Mesendoderm (in vitro differentiated cells): ENCODE data around the gene PHACTR1.

ENCODE experiments used
- DNase-seq: peaks from one replicate; pipeline ENCODE4 v3.0.0; 2013
- H2AK5ac ChIP-seq: 2 replicates; pipeline ENCODE4 v1.6.1; 2013; ENCODE audit warnings: low read length, inconsistent platforms
- H2BK120ac ChIP-seq: 2 replicates; pipeline ENCODE4 v1.6.1; 2013; ENCODE audit warnings: low read depth, mild to moderate bottlenecking, low read length, moderate library complexity, mixed read lengths
- H2BK15ac ChIP-seq: replicated peaks from 2 replicates; pipeline ENCODE4 v1.6.1; 2013; ENCODE audit warnings: low read depth, mild to moderate bottlenecking, moderate library complexity
- H2BK5ac ChIP-seq: 2 replicates; pipeline ENCODE4 v1.6.1; 2013; ENCODE audit warnings: low read length, inconsistent platforms
- H3K18ac ChIP-seq: 2 replicates; pipeline ENCODE4 v1.6.1; 2013; ENCODE audit warnings: mild to moderate bottlenecking, low read length, mixed read lengths
- H3K23ac ChIP-seq: one replicate; pipeline ENCODE4 v1.6.1; 2013; ENCODE audit warnings: low read length
- H3K27ac ChIP-seq: 2 replicates; pipeline ENCODE4 v1.5.1; 2013; ENCODE audit warnings: low read depth, mild to moderate bottlenecking, inconsistent platforms, low read length, moderate library complexity
- H3K27me3 ChIP-seq: 2 replicates; pipeline ENCODE4 v1.6.1; 2013; ENCODE audit warnings: low read length, control low read depth, mild to moderate bottlenecking, inconsistent platforms; ENCODE audit not compliant: insufficient read depth, poor library complexity
- H3K36me3 ChIP-seq: 2 replicates; pipeline ENCODE4 v1.6.1; 2013; ENCODE audit warnings: low read length, inconsistent platforms; ENCODE audit not compliant: control insufficient read depth, insufficient read depth
- H3K4ac ChIP-seq: one replicate; pipeline ENCODE4 v1.6.1; 2013; ENCODE audit warnings: low read depth, mild to moderate bottlenecking, low read length, moderate library complexity
- H3K4me1 ChIP-seq: 2 replicates; pipeline ENCODE4 v1.6.1; 2013; ENCODE audit warnings: low read depth, low read length, inconsistent platforms; ENCODE audit not compliant: control insufficient read depth
- H3K4me2 ChIP-seq: 2 replicates; pipeline ENCODE4 v1.6.1; 2013; ENCODE audit warnings: low read length
- H3K4me3 ChIP-seq: 2 replicates; pipeline ENCODE4 v1.5.1; 2013; ENCODE audit warnings: mild to moderate bottlenecking, low read length
- H3K56ac ChIP-seq: one replicate; pipeline ENCODE4 v1.6.1; 2013; ENCODE audit warnings: low read length
- H3K79me1 ChIP-seq: 2 replicates; pipeline ENCODE4 v1.6.1; 2013; ENCODE audit warnings: low read length, inconsistent platforms
- H3K79me2 ChIP-seq: 2 replicates; pipeline ENCODE4 v1.6.1; 2013; ENCODE audit warnings: mild to moderate bottlenecking, low read length; ENCODE audit not compliant: control insufficient read depth, insufficient read depth
- H3K9ac ChIP-seq: 2 replicates; pipeline ENCODE4 v1.6.1; 2013; ENCODE audit warnings: low read length, inconsistent platforms
- H4K5ac ChIP-seq: one replicate; pipeline ENCODE4 v1.6.1; 2013; ENCODE audit warnings: low read length
- H4K8ac ChIP-seq: one replicate; pipeline ENCODE4 v1.6.1; 2013; ENCODE audit warnings: low read depth, mild to moderate bottlenecking, control low read depth, low read length, moderate library complexity
- WGBS: extraction: QIAGEN DNeasy Blood & Tissue Kit; methylation state at CpG from one replicate; pipeline ENCODE4 v1.1.7; 2013; ENCODE audit warnings: low lambda C conversion rate, missing lambda C conversion rate; ENCODE audit not compliant: insufficient coverage; ENCODE audit errors: extremely low coverage; 5-methylcytosine and 5-hydroxymethylcytosine counted together

PHACTR1 gene

DNA sequence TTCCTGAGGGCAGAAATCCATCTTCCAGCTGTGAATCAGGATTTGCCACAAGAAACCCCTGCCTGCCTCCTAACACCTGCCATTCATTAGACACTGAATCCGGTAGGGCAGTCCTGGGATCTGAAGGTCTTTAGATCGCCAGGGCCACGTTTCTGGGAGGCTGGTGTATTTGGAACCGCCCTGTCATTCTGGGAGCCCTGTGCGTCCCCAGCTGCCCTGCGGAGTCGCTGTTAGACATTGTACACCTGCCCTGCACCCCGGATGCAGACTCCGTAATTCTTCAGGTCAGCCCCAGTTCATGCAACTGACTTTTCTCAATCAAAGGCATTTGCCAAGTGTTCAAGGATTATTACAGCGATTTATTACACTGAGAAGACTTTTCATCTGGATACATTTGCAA, 418.6 kb downstream of the PHACTR1 start:
- Histone ChIP-seq H3K79me1 (no peaks in the 10 kb centered on the region), H3K36me3 (no peaks in the 10 kb centered on the region), H3K27me3 (no peaks in the 10 kb centered on the region), H2BK15ac (no peak overlapping the region), H3K79me2 (no peaks in the 10 kb centered on the region), H4K8ac (no peak overlapping the region), H3K23ac (no peak overlapping the region), H3K4me3 (no peak overlapping the region), H4K5ac (no peak overlapping the region), H2AK5ac (no peak overlapping the region), H3K9ac (no peak overlapping the region), H2BK120ac (no peak overlapping the region), H3K4ac (no peak overlapping the region), H3K27ac (no peak overlapping the region), H3K4me2 (no peak overlapping the region), H2BK5ac (no peak overlapping the region), H3K18ac (no peak overlapping the region), H3K4me1 (no peaks in the 10 kb centered on the region), H3K56ac (no peak overlapping the region)
- no CpG with 5 or more reads among the region's 10 CpGs for WGBS
- DNase-seq = no peak

DNA sequence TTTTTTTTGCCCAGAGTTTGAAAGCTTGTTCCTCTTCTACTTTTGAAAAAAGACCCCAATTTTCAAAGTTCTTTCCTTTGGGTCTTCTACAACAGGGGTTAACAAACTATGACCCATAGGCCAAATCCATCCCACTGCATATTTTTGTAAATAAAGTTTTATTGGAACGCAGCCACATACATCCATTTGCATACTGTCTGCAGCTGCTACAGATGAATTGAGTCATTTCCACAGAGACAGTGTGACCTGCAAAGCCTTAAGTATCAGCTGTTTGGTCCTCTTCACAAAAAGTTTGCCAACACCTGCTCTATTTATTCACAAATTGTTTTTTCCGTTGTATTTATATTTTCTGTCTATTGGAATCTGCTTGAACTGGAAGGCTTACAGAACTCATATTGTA, 422.6 kb downstream of the PHACTR1 start:
- Histone ChIP-seq H3K27me3 (no peaks in the 10 kb centered on the region), H3K9ac (no peak overlapping the region), H3K23ac (no peak overlapping the region), H3K4me2 (no peak overlapping the region), H3K18ac (no peak overlapping the region), H2BK120ac (no peak overlapping the region), H3K4ac (no peak overlapping the region), H3K4me3 (no peak overlapping the region), H3K4me1 (no peaks in the 10 kb centered on the region), H3K79me1 (no peaks in the 10 kb centered on the region), H3K36me3 (no peaks in the 10 kb centered on the region), H3K27ac (no peak overlapping the region), H4K5ac (no peak overlapping the region), H4K8ac (no peak overlapping the region), H3K79me2 (no peaks in the 10 kb centered on the region), H2AK5ac (no peak overlapping the region), H2BK15ac (no peak overlapping the region), H3K56ac (no peak overlapping the region), H2BK5ac (no peak overlapping the region)
- no CpG with 5 or more reads among the region's 2 CpGs for WGBS
- no peak for DNase-seq

DNA sequence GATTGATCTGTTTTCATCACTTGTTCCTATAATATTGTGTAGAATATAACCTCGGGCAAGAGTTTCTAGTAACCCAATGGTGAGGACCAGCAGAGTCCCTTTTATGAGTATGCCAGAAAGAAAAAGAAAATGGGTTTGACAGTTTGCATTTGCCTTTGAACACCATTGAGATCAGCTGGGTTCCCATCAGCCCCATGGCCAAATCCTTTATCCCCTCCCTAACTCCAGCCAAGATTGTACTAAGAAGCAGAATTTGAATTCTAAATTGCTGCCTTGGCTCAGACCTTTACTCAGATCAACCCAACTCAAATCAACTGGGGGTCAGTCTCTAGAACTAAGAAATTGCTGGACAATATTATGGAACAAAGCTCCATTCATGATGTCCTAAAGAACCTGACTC, 424.4 kb downstream of the PHACTR1 start:
- no peak overlapping the region for H2BK15ac ChIP-seq

DNA sequence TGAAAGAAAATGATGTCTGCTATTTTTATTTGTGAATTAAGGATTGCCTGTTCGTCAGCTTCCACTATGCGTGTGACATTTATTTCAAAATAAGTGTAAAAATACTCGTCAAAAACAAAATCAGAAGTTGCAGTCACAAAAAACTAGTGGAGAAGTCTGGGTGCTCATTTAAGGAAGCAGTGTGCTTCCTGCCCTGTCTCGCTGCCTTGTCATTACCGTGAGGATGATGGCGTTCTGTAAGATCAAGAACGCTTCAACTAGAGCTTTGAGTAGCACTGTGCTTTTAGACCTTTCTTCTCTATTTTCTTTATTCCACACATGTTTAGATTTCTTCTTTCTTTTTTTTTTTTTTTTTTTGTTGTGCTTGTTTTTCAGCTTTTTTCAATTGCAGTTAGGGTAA, 424.8 kb downstream of the PHACTR1 start:
- Histone ChIP-seq H3K4me3 (no peak overlapping the region), H3K4me1 (no peaks in the 10 kb centered on the region), H4K5ac (no peak overlapping the region), H3K27ac (no peak overlapping the region), H3K9ac (no peak overlapping the region), H2BK120ac (no peak overlapping the region), H3K27me3 (no peaks in the 10 kb centered on the region), H3K23ac (no peak overlapping the region), H3K79me2 (no peaks in the 10 kb centered on the region), H2BK5ac (no peak overlapping the region), H3K56ac (no peak overlapping the region), H3K18ac (no peak overlapping the region), H3K79me1 (no peaks in the 10 kb centered on the region), H4K8ac (no peak overlapping the region), H2AK5ac (no peak overlapping the region), H2BK15ac (no peak overlapping the region), H3K36me3 (no peaks in the 10 kb centered on the region), H3K4ac (no peak overlapping the region), H3K4me2 (no peak overlapping the region)
- no CpG with 5 or more reads among the region's 7 CpGs for whole genome bisulfite sequencing
- DNase-seq = no peak

More for the DNA sequence above, 424.4 kb downstream of the PHACTR1 start:
- Histone ChIP-seq H3K4ac (no peak overlapping the region), H3K36me3 (no peaks in the 10 kb centered on the region), H3K23ac (no peak overlapping the region), H3K79me1 (no peaks in the 10 kb centered on the region), H3K4me2 (no peak overlapping the region), H2AK5ac (no peak overlapping the region), H3K9ac (no peak overlapping the region), H3K27me3 (no peaks in the 10 kb centered on the region), H4K5ac (no peak overlapping the region), H2BK5ac (no peak overlapping the region), H4K8ac (no peak overlapping the region), H3K4me3 (no peak overlapping the region), H3K4me1 (no peaks in the 10 kb centered on the region), H3K18ac (no peak overlapping the region), H2BK120ac (no peak overlapping the region), H3K27ac (no peak overlapping the region), H3K56ac (no peak overlapping the region), H3K79me2 (no peaks in the 10 kb centered on the region)
- no peak for DNase-seq
- WGBS = no CpG with 5 or more reads among the region's 1 CpG

DNA sequence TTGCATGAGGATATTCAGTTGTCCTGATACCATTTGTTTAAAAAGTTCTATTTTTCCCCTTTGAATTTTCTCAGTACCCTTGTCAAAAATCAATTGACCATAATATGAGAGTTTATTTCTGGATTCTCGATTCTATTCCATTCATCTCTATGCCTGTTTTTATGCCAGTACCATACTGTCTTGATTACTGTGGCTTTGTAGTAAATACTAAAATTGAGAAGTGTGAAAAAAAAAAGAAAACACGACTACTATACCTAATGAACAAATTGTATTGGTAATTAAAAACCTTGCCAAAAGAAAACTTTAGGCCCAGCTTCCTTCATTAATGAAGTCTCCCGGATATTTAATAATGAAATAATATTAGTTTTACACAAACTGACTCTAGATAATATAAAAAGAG, 426.0 kb downstream of the PHACTR1 start:
- Histone ChIP-seq H3K23ac (no peak overlapping the region), H3K36me3 (no peaks in the 10 kb centered on the region), H3K18ac (no peak overlapping the region), H4K5ac (no peak overlapping the region), H3K9ac (no peak overlapping the region), H3K56ac (no peak overlapping the region), H2BK15ac (no peak overlapping the region), H3K4me2 (no peak overlapping the region), H2BK120ac (no peak overlapping the region), H3K4me3 (no peak overlapping the region), H3K4me1 (no peaks in the 10 kb centered on the region), H3K79me2 (no peaks in the 10 kb centered on the region), H2AK5ac (no peak overlapping the region), H2BK5ac (no peak overlapping the region), H4K8ac (no peak overlapping the region), H3K4ac (no peak overlapping the region), H3K79me1 (no peaks in the 10 kb centered on the region), H3K27ac (no peak overlapping the region), H3K27me3 (no peaks in the 10 kb centered on the region)
- no peak for DNase-seq
- WGBS = no CpG with 5 or more reads among the region's 3 CpGs

DNA sequence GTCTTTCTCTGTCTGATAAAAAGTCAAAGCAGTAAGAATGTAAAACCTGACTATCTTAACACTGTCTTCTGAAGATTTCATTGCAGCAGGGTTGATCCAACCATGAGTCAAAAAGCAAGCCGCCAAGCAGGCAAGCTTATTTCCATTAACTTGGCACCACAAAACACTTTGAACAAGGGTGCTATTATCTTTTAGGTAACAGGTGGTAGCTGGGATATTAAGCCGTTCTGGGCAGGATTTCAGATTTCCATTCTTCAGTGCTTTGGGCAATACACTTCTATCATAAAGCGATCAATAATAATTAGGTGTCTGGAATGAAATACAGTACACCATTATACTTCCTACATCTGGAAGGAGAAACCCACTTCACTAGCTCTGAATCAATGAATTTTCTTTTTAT, 429.9 kb downstream of the PHACTR1 start:
- Histone ChIP-seq H3K9ac (no peak overlapping the region), H3K4ac (no peak overlapping the region), H3K4me3 (no peak overlapping the region), H2AK5ac (no peak overlapping the region), H3K18ac (no peak overlapping the region), H3K56ac (no peak overlapping the region), H3K27ac (no peak overlapping the region), H3K79me1 (no peaks in the 10 kb centered on the region), H4K8ac (no peak overlapping the region), H3K4me1 (peaks cover 2% of the 10 kb centered on the region), H3K79me2 (no peaks in the 10 kb centered on the region), H2BK120ac (no peak overlapping the region), H3K23ac (no peak overlapping the region), H3K27me3 (no peaks in the 10 kb centered on the region), H4K5ac (no peak overlapping the region), H3K4me2 (no peak overlapping the region), H2BK5ac (no peak overlapping the region), H2BK15ac (no peak overlapping the region), H3K36me3 (no peaks in the 10 kb centered on the region)
- no peak for DNase-seq
- no CpG with 5 or more reads among the region's 3 CpGs for WGBS
